DMS79 (cell line): ENCODE results near the gene CCDC9.
A peak's percentile ranks its signal among the peaks of the same experiment; 100 is the strongest.
"Not testable (repeated sequence)": the region's sequence is repeated elsewhere in the genome, so short reads cannot be mapped to it uniquely, and the experiment has no call there.

Experiments
- DNase-seq: peaks from one replicate; lab custom pipeline; 2025; lab: John Stamatoyannopoulos, UW

CCDC9 gene

GRCh38 chr19:47300867-47301266, 44.5 kb downstream of the CCDC9 start:
- DNase-seq, result not testable (repeated sequence)

- no peak for DNase-seq
These were observed 45.9 kb downstream of the CCDC9 start for GRCh38 chr19:47302249-47302648.

GRCh38 chr19:47303966-47304365, 47.6 kb downstream of the CCDC9 start:
- no peak for DNase-seq

GRCh38 chr19:47305309-47305751, 49.0 kb downstream of the CCDC9 start:
- no peak for DNase-seq

- no peak for DNase-seq
These were observed 50.0 kb downstream of the CCDC9 start for GRCh38 chr19:47306303-47306702.

GRCh38 chr19:47309038-47309437, 52.7 kb downstream of the CCDC9 start:
- DNase-seq, result no peak

- no peak for DNase-seq
These were observed 53.3 kb downstream of the CCDC9 start, which contains the start of gene C5AR1 for GRCh38 chr19:47309608-47310007. C5AR1 (plus strand) TSS chr19:47309861; CDS start chr19:47309896, 35 bp downstream.

GRCh38 chr19:47310323-47310722, 54.0 kb downstream of the CCDC9 start:
- no peak for DNase-seq

GRCh38 chr19:47310819-47311218, 54.5 kb downstream of the CCDC9 start:
- peak; percentile 29 for DNase-seq

- DNase-seq, result no peak
These were observed 56.2 kb downstream of the CCDC9 start for GRCh38 chr19:47312366-47313006.

- no peak for DNase-seq
These were observed 57.5 kb downstream of the CCDC9 start for GRCh38 chr19:47313754-47314295.

- no peak for DNase-seq
These were observed 58.9 kb downstream of the CCDC9 start for GRCh38 chr19:47315125-47315821.

GRCh38 chr19:47316513-47316912, 60.2 kb downstream of the CCDC9 start:
- no peak for DNase-seq

GRCh38 chr19:47319923-47320871, 63.9 kb downstream of the CCDC9 start:
- DNase-seq, result no peak
